NCI-H510A (cell line): ENCODE results near the gene MRPL17.

Experiments
- DNase-seq: peaks from one replicate; lab custom pipeline; 2025; lab: John Stamatoyannopoulos, UW

The MRPL17 gene

DNA sequence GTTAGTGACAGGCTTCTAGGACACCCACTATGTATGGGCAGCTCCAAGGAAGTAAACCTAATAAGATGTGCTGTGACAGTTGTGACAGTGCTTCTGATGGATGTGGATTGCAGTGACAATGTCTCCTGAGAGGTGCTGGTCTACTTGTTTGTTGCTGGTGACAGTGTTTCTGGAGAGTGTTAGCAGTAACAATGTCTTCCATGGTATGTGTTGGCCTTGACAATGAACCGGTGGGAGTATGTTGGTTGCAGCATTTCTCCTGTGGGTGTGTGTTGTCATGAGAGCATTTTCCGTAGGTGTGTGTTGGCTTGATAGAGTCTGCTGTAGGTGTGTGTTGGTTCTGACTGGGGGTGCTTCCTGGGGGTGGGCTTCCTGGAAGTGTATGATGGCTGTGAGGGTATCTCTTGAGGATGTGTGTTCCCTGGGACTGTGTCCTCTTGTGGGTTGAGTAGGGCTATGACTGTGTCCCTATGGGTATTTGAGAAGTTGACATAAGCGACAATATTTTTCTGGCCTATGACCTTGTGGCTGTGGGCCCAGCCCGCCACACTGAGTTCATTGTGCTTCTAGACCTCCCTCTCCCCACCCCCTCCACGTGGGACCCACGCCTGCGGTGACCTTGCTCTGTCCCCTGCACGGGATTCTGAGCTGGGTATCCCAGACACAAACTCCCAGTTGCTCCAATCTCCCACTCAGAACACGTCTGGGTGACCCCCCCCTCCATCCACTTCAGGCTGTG lies 28.7 kb downstream of the MRPL17 start:
- no peak for DNase-seq

- no peak for DNase-seq
Measured at GRCh38 chr11:6653656-6654055, 29.5 kb downstream of the MRPL17 start.

DNA sequence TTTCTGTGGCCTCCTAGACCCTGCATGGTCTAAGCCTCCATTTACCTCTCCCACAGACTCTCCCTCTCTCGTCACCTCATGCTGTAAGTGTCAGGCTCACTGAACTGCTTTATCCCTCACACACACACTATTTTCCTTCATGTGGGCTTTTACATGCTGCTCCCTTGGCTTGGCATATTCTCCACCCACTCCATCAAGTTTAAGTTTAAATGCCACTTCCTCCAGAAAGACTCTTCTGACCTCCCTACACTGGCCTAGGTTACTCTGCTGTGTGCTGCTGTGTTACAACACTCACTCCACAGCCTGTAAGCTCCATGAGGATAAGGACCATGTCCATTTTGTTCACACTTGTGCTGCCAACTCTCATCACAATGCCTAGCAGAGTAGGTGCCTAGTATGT lies 30.0 kb downstream of the MRPL17 start:
- no peak for DNase-seq

DNA sequence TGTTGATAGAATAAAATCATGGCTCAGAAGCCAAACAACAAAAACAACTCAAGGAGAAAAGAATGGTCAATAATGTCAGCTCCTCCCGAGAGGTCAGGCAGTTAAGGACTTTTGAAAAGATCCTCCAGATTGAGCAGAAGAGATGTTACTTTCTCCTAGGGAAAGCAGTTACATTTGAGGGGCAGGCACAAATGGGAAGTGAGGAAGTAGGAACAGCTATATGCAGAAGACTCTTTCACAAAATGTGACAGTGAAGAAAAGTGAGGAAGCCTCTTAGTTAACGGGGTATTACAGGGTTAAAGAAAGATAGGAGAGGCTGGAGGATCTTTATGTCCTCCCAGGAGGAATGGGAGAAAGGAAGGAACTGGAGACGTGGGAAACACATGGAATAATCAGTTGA lies 31.0 kb downstream of the MRPL17 start:
- no peak for DNase-seq

DNA sequence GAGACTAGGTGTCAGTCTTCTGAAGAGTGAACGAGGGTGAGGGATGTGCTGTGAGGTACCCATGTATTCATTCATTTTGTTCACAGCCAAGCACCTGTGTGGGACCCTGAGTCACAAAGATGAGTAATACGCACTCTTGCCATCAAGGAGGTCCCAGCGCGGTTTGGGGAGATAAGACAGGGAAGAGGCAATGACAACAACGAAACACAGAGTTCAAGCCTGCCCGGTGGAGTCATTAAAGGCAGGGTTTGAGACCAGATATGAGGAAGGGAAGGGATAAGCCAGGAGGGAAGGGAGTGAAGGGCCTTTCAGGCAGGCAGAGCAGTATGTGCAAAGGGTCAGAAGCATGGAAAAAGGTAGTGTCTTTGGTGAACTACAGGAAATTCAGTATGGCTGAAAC lies 32.2 kb downstream of the MRPL17 start:
- DNase-seq, result no peak

DNA sequence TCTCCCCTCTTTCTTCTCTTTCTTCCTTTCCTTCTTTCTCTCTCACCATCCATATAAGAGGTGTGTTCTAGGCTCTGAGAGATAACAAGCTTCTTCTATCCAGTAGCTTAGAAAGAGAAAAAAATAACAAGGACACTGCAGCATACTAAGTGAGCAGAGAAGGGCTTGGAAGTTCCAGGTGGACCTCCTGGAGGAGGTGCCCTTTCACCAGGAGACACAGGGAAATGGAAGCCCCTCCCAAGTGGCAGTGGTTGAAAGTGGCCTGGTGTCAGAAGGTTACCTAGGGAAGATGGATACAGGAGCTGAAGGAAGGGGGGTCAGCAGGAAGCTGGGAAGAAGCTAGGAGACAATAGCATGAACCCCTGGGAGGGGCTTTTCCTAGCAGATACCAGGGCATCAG lies 33.0 kb downstream of the MRPL17 start:
- no peak for DNase-seq

DNA sequence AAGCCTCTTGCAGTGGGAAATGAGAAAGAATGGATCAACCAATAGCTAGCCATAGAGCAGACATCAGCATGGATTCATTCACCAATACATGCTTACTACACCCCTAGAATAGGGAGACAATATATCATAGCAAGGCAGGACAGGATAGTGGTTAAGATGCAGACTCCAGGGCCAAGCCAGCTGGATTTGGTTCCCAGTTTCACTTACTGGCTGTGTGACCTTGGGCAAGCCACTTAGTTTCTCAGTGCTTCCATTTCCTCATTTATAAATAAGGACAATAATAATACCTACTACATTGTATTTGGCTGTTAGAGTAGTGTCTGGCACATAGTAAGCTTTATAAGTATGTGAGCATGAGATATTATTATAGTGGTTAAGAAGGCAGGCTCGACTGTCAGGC lies 34.6 kb downstream of the MRPL17 start:
- DNase-seq, result no peak

- DNase-seq, result no peak
Measured at GRCh38 chr11:6647836-6648235, 35.3 kb downstream of the MRPL17 start.

DNA sequence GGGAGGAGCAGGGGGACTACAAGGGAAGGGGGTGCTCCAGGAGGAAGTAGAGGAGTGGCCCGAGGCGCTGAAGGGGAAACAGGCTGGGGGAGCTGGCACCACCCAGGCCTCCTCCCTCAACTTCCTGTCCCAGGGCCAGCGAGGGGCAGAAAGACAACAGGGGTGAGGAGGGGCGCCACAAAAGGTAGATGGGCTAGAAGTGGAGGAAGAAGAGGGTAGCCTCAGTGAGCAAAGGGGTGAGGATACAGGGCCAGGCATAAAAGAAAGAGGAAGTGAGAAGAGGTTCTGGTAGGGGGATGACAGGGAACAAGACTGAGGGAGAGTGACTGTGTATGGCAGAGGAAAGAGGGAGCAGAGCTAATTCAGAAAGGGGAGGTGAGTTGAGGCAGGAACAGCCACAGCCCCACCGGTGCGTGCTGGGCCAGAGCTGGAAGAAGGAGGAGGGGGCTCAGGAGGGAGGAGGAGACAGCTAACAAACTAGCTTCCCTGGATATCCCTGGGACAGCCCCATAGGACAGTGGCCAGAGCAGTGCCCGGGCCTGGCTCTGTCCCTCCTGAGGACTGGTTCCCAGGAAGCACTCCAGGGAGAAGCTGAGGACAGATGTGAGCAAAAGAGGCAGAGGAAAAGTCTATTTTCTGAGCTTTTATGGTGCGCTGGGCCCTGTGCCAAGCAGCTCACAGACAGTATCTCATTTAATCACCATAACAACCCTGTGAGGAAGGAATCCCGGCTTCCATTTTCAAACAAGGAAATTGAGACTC lies 36.0 kb downstream of the MRPL17 start:
- no peak for DNase-seq

DNA sequence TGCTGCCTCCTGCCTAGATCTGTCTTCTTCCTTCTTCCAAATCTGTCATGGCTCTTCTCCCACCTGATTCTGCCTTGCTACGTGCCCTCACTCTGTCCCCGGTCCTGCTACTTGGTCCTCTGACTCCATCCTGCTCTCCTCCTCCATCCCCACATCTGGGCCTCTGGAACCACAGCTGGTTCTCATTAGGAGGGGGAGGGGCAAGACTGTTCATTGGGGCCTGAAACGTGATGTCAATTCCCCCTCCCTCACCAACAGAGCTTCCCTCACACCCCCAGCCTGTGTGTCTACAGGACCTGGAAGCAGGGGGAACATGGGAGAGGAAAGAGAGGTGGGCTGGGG lies 36.6 kb downstream of the MRPL17 start:
- DNase-seq, result no peak

GRCh38 chr11:6646071-6646470 lies 37.1 kb downstream of the MRPL17 start:
- DNase-seq, result no peak

DNA sequence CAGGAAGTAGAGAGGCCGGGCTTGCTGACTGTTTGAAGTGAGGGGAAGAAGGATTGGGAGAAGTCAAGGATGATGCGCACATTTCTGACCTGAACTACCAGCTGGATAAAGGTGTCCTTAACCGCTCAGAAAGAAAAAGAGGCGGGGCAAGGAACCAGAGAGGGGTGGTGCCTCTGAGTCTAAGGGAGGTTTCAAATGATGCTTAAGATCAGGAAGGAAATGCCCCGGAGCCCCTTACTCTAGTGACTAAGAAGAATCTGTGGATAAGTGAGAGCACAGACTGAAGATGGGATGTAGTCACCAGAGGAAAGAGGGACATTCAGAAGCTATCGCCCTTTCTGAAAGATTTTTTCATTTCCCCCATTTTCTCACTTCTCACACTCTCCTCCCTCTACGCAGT lies 40.2 kb downstream of the MRPL17 start:
- DNase-seq, result no peak

DNA sequence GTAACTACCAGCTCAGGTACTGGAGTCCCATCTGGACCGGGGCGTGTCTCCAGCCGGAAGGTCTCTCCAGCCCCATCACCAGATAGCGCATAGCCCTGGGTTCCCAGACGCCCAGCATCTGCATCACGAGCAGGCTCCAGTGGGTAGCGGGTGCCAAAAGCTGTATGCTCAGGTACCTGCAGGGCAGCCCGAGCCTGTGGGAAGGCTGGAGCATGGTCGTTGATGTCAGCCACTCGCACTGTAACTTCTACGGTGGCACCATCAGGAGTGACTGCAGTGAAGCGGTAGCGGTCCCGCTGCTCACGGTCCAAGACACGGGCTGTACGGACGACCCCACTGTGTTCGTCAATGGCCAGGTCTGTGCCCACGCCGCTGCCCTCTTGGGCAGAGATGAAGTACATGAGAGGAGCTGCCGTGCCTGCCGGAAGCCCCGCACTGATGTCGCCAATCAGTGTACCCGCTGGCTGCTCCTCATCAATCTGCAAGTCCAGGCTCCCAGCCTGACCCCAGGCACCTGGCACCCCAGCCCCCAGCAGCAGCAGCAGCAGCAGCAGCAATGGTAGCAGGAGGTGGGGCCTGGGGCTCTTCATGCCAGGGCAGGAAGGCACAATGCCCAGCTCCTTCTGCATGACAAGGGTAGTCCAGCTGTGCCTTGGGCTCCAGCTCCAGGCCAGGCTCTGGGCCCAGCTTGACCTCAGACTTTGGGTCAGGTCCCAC lies 42.0 kb downstream of the MRPL17 start:
- no peak for DNase-seq

- no peak for DNase-seq
Measured at GRCh38 chr11:6640036-6640984, 42.8 kb downstream of the MRPL17 start.

- DNase-seq, result no peak
Measured at GRCh38 chr11:6638429-6638828, 44.7 kb downstream of the MRPL17 start.

- DNase-seq, result no peak
Measured at GRCh38 chr11:6637871-6638270, 45.3 kb downstream of the MRPL17 start.

- DNase-seq, result no peak
Measured at GRCh38 chr11:6636480-6636879, 46.7 kb downstream of the MRPL17 start.

- no peak for DNase-seq
Measured at GRCh38 chr11:6635082-6635932, 47.8 kb downstream of the MRPL17 start.

DNA sequence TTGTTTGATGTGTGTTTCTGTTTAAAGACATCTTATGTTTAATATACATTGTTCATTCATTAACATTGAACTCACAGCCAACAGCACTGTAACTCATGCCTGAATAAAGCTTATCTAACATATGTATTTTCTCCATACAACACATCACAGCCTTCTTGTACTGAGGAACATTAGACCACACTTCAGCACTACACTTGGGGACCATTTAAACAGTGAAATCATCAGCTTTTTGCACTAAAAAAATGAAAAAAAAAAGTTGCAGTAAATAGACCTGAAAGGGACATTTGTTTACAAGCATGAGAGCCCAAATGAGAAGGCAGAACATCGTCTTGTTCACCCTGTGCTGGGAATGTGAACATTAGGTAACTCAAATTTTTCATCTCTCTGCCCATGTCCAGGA lies 48.6 kb downstream of the MRPL17 start:
- no peak for DNase-seq

DNA sequence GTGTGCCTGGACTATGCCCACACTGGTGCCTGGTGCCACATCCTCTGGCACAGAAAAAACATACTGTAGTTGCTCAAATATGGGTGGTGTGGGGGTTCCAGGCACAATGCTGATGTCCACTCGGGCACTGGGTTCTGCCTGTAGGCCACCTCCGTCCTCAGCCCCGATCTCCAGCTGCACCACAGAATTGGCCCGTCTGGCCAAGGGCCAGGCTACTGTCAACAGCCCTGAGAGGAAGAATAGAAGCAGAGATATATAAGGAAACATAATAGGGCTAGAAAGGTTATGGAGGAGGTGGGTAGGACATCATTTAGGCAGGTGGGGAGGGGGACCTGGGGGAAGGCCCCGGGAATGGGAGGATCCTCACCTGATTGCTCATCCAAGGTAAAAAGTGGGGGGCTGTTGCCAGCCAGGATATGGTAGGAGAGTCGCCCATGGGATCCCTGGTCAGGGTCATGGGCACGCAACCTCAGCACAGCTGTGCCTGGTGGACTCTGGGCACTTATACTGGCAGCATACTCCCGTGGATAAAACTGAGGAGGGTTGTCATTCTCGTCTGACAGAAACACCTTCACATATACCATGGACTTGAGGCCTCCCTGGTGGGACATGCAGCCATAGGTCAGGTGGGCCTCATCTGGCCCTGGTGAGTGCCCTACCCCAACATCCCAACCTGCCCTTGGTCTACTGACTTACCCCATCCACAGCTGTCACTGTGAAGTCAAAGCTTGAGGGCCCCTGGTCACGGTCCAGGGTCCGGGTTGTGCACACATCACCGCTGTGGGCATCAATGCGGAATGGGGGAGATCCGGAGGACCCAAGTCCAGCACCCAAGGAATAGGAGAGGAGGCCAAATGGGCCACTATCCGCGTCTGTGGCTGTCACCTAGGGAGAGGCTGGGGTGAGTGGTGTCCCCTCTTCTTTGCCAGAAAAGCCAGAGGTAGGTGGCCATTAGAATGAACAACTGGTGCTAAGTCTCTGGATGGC lies 49.4 kb downstream of the MRPL17 start:
- no peak for DNase-seq
